GM21390 (cell line): ENCODE data around the gene DENND1A.
"Not testable (repeated sequence)": the region's sequence is repeated elsewhere in the genome, so short reads cannot be mapped to it uniquely, and the experiment has no call there.

ENCODE experiments used
- ATAC-seq: cut with Tn5 transposase; IDR thresholded peaks from one replicate; pipeline ENCODE4 v1.9.1; 2021; ENCODE audit not compliant: unreplicated experiment

DENND1A gene

GRCh38 chr9:123923377-123923776 is 6.5 kb downstream of the DENND1A start:
- no peak for ATAC-seq

DNA sequence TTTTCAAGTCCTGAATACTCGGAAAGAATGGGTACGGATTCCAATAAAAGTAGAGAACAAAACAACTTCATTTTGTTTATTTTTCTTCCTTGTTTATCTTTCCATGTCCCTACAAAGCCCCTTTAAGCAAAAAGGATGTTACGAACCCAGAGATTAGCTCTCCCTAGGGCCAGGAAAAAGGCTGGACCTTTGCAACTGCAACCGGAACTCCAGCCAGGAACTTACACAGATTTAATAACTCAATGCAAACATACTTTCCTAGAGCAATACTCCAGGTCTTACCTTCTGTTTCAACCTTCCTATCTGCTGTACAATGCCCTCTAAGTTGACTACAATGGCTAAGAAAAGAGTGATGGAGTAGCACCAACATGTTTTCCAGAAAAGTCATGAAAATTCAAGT is 7.0 kb downstream of the DENND1A start:
- ATAC-seq: no peak

DNA sequence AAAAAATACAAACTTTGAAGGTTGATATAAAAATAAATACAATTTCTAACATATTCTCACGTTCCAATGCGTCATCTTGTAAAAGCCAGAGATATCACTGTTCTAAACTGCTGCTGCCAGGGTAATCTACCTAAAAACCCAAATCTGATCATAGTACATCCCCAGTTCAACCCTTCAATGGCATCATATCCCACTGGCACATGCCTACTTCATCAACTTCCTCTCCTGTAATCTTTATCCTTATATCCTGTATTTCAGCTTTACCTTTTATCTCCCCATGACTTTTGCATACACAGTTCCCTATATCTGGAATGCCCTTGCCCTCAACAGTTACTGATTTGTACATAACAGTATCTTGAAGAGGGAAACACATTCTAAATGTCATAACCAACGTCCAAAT is 7.5 kb downstream of the DENND1A start:
- no peak for ATAC-seq

- ATAC-seq: no peak
Measured at GRCh38 chr9:123914517-123915196, 15.3 kb downstream of the DENND1A start.

DNA sequence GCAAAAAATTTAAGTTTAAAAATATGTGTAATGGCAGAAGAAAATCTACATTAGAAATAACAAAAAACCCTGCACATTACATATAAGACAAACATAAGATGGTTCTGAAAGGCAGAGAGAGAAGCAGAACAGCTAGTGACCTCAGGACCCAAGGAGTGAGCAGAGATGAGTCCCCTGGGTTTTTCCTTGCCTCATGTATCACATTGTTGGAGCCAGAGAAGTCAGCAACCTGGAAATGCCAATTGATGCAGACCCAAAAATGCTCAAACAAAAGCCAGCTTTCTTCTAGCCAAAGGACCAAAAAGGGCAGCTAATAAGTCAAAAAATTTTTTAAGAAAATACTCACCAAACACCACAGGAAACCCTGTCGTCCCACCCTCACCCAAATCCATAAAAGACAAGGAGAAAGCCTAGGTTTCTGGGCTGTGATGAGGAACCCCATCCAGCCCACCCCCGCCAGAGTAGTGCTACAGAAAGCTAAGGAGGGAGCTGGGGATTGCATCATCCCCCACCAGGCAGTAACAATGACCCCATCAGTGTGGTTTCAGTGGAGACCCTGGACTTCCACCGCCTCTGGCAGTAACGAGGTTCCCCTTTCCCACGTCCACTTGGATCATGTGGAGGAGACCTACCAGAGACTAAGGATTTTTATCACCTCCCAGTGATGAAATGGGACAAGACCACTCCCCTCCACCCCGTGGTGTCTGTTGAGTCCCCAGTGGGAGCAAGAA is 17.6 kb downstream of the DENND1A start:
- ATAC-seq: no peak

GRCh38 chr9:123911024-123911423 is 18.9 kb downstream of the DENND1A start:
- no peak for ATAC-seq

GRCh38 chr9:123909192-123909591 is 20.7 kb downstream of the DENND1A start:
- ATAC-seq: not testable (repeated sequence)

DNA sequence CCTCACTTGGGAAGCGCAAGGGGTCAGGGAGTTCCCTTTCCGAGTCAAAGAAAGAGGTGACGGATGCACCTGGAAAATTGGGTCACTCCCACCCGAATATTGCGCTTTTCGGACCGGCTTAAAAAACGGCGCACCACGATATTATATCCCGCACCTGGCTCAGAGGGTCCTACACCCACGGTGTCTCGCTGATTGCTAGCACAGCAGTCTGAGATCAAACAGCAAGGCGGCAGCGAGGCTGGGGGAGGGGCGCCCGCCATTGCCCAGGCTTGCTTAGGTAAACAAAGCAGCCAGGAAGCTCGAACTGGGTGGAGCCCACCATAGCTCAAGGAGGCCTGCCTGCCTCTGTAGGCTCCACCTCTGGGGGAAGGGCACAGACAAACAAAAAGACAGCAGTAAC is 26.4 kb downstream of the DENND1A start:
- not testable (repeated sequence) for ATAC-seq

DNA sequence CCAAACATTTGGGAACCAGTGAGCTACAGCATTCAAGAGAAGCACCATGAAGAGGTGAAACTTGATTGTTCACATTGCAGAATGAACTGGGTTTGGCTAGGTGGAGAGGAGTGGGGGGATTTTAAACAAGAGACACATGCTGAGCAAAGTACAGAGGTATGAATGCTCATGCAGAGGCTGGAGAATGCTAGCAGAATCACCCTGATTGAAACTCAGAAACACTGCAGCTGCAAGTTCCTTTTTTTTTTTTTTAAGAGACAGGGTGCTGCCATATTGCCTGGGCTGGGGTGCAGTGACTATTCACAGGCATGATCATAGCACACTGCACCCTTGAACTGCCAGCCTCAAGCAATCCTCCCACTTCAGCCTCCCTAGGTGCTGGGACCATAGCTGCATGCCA is 35.1 kb downstream of the DENND1A start:
- no peak for ATAC-seq

GRCh38 chr9:123893831-123894460 is 36.0 kb downstream of the DENND1A start:
- ATAC-seq: no peak

DNA sequence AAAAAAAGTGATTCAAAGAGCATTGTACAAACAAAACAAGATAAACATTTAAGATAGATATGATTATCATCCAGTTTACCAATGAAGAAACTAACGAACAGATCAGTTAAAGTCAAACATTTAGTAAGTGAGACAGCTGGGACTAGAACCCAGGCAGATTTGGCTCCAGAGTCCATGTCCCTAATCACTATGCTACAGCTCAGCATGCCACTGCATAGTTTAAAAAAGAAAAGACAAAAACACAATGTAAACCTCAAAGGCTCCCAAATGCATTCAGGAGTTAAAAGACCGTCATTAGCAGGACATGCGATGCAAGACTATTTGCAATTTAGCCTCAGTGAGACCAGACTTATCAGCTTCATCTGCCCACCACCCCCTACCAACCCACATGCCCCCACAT is 36.8 kb downstream of the DENND1A start:
- no peak for ATAC-seq

DNA sequence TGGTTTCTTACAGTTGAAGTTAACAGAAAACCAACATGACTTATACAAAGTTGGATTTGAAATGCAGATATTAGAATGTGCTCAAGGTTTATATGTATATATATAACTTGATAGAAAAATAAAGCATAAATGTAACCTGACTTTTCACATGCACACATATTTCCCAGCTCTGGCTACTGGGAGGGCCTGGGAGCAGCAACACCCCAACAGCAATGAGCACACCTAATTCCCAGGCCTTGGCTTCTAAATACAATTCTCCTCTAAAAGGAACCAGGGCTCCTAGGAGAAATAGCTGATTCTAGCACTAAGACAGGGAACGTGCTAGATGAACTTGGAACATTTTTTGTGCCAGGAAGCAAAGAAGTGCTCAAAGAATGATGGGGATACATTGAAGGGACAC is 42.1 kb downstream of the DENND1A start:
- ATAC-seq: no peak

DNA sequence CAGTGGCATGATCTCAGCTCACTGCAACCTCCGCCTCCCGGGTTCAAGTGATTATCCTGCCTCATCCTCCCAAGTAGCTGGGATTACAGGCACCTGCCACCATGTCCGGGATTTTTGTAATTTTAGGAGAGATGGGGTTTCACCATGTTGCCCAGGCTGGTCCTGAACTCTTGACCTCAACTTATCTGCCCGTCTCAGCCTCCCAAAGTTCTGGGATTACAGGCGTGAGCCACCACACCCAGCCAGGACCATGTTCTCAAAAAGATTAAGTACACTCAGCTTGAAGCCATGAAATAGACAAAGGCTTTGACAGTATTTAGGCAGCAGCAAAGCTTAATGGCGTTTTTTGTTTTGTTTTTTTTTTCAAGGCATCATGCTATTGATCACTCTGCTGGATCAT is 44.1 kb downstream of the DENND1A start:
- not testable (repeated sequence) for ATAC-seq

DNA sequence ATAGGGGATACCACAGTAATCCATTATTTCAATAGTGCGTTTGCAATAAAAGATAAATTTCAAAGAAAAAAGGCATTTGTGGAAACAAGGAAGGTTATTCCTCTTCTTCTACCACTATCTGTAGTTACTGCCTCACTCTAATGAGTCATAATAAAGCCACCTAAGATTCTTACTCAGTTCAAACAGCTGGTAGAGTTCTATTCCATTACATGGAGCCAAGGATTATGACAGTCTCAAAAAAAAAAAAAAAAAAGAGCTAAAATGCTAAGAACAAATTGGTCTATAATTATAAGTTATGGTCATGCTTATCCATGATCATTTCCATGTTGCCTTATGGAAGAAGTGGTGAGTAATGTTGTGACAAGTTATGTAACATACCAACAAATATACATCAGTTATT is 46.3 kb downstream of the DENND1A start:
- no peak for ATAC-seq

DNA sequence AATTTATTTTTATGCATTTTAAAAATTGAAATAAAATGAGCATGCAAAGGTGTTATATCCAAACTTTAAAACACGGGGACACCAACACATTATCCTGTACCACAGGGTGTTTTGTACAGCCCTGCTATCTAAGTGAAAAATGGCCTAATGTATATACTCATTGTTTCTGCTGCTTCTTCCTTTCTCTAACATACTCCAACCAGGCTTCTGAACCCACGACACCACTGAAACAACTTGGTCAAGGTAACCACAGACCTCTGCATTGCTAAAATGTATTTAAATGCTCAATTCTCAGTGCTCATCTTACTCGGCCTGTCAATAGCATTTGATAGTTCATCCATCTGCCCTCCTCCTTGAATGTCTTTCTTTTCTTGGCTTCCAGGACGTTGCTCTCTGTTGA is 48.3 kb downstream of the DENND1A start:
- no peak for ATAC-seq

DNA sequence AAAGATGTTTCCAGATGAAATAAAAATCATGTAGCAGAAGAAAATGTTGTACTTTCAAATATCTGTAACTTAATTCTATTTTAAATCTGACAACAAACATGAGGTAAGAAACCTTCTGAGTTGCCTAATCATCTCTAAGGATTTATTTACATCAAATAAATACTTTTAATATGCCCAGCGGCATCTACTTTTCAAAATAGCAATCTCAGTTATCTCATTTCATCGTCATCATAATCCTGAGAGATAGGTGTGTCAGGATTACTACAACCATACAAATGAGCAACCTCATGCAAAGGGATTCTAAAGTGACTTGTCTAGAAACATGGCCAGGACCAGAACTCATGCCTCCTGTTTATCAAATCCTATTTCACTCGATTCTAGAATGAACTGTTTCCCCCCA is 49.5 kb downstream of the DENND1A start:
- no peak for ATAC-seq

DNA sequence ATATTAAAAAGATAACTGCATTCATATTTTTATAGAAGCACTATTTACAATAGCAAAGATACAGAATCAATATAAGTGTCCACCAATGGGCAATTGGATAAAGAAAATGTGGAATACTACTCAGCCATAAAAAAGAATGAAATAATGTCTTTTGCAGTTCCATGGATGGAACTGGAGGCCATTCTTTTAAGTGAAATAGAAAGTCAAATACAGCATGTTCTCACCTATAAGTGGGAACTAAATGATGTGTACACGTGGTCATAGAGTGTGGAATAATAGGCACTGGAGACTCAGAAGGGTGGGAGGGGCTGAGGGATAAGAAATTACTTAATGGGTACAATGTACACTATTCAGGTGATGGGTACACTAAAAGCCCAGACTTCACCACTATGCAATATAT is 53.2 kb downstream of the DENND1A start:
- no peak for ATAC-seq

DNA sequence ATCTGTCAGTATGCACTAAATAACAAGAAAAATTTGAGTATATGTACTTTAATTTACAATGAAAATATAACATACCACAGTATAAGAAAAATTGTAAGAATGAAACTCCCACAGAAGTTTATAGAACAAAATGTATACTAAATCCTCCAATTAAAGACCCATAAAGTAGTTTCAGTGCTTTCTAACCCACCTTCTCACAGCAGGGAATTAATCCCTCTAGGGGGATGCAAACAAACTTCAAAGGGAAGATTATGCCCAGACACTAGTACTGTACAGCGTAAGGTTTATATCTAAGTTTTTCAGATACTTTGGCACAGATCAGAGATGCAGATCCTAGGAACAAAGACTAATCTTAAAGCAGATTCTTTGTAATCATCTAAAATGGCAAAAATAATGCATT is 57.2 kb downstream of the DENND1A start:
- no peak for ATAC-seq

GRCh38 chr9:123871781-123872180 is 58.1 kb downstream of the DENND1A start:
- ATAC-seq: no peak

- no peak for ATAC-seq
Measured at GRCh38 chr9:123868002-123868401, 61.9 kb downstream of the DENND1A start.

GRCh38 chr9:123867034-123867433 is 62.9 kb downstream of the DENND1A start:
- ATAC-seq: no peak

GRCh38 chr9:123866497-123866896 is 63.4 kb downstream of the DENND1A start:
- ATAC-seq: no peak
